HG03139 (cell line): ENCODE results near the gene GIGYF2.
"Not testable (repeated sequence)": the region's sequence is repeated elsewhere in the genome, so short reads cannot be mapped to it uniquely, and the experiment has no call there.

Experiments
- ATAC-seq: cut with Tn5 transposase; IDR thresholded peaks from one replicate; pipeline ENCODE4 v1.9.1; 2021; ENCODE audit not compliant: unreplicated experiment

Gene GIGYF2

GRCh38 chr2:232810444-232810843, 113.3 kb downstream of the GIGYF2 start:
- ATAC-seq, result no peak

DNA sequence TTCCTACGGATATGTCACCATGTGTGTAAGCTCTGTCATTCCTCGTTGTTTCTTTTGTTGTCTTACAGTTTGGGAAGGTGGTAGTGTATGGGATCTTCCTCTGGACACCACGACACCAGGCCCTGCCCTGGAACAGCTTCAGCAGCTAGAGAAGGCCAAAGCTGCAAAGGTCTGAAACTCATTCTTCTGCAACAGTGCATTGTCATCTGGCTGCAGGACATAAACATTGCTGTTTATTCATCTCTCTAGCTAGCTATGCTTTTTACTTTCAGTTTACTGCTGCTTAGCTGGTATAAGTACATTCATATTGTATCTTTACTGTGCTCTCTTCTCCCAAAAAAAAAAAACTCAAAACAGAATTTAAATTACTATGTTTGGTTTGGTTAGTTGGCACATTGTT, 118.4 kb downstream of the GIGYF2 start:
- no peak for ATAC-seq

GRCh38 chr2:232816657-232817056, 119.5 kb downstream of the GIGYF2 start:
- ATAC-seq, result no peak

DNA sequence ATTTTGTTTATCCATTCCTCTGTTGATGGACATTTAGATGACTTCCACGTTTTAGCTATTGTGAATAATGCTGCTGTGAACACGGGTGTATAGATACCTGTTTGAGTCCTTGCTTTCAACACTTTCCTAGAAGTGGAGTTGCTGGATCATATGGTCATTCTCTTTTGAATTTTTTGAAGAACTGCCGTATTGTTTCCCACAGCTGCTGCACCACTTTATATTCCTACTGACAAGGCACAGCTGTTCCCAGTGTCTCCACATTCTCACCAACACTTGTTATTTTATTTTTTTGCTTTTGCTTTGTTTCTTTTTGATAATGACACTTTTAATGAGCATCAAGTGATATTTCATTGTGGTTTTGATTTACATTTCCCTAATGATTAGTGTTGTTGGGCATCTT, 120.6 kb downstream of the GIGYF2 start:
- no peak for ATAC-seq

- no peak for ATAC-seq
Observed at GRCh38 chr2:232829988-232830387, 132.9 kb downstream of the GIGYF2 start.

- no peak for ATAC-seq
Observed at GRCh38 chr2:232831496-232831895, 134.4 kb downstream of the GIGYF2 start.

GRCh38 chr2:232833830-232834229, 136.7 kb downstream of the GIGYF2 start:
- no peak for ATAC-seq

DNA sequence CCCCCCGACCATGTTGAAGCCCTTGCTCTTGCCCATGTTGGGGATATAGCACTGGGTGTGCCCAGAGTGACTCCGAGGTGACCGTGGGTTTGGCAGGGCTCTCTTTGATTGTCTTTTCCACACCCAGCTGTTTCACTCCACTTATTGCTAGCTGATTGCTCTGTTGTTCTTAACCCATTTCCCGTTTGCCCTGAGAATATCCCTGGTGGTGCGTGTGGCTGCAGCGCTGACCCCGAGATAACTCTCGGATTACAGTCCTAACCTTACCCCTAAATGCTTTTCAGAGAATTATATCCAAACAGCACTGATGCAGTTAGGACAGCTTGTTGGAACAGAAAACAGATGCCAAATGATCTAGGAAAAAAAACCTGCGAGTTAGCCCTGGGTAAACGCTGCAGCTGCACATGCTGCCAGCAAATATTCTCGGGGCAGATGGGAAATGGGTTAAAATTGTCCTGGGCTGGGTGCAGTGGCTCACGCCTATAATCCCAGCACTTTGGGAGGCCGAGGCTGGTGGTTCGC, 138.6 kb downstream of the GIGYF2 start:
- ATAC-seq, result no peak

DNA sequence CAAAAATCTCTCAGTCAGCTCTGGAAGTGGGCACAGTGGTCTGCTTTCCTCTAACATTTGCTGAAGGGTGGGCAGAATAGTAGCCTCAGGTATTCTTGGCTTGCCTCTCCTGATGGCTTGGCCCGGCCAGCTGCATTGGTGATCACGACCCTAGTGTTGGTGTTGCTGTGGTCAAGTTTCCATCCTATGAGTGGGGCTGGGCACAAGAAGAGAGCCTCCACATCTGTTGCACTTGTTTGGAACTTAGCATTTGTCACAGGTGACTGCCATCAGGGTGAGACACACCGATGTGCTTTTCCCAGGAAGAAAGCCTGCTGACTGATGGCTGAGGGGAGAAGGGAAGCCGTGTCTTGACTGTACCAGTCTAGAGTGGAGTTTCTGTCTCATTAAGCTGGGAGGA, 139.8 kb downstream of the GIGYF2 start:
- no peak for ATAC-seq

DNA sequence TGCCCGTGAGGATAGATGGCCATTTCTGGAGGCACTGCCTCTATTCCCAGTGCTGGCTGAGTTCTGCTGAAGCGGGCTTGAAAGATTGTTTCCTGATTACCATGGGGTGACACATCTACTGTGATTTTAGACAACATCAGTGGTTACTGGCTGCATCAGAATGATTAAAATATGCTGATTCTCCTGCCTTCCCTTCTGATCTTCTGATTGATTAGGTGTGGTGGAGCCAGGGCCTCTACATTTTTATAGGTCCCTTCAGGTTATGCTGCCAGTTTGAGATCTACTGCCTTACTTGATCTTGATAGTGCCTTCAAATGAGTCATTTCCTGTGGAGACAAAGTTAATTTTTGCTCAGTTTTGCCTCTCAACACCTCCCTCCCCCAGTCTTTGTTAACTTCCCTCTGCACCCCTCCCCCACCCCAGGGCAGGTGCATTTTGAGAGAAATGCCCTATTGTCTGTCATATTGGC, 141.3 kb downstream of the GIGYF2 start:
- peak; percentile 81 for ATAC-seq

DNA sequence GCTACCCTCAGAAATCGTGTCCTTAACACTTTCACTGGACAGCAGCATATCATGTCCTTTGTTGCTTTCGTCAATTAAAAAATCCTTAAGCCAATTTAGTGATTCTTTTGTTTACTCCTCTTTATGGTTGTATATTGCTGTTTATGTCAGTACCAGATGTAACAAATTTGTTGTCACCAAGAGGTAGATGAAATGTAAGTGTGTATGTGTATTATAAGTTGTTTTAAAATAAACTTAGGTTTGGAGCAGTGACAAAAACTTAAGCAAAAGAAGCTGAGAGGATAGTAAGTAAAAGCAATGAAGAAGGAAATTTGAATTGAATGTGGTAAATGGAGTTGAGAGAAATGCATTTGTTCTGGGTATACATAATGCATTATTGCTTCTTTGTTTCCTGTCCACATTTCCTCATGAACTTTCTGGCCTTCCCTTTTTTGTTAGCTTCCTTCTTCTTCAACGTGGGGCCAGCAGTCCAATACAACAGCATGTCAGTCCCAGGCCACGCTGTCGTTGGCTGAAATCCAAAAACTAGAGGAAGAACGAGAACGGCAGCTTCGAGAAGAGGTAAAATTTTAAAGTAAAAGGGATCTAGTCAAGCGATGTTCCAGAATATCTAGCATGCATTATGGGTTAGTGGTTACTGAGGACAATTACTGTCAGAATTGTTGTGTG, 142.4 kb downstream of the GIGYF2 start:
- no peak for ATAC-seq

DNA sequence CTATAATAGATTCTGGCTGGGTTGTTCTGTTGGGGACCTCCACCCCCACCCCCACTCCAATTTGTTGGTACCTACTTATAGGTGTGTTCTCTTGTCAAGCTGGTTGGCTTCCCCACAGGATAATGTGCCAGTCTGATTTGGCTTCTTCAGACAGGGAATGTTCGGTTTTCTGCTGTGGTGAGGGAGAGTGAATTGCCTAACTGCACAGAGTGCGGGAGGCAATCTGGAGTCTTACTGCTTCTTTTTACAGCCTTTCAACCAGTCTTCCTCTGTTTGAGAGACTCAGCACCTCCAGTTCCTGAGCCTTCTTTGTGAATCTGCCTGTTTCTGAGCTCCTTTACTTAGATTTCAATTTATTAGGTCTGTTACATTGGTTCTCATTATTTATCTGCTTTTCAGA, 145.6 kb downstream of the GIGYF2 start:
- ATAC-seq, result no peak

GRCh38 chr2:232843834-232844233, 146.7 kb downstream of the GIGYF2 start:
- ATAC-seq, result no peak

GRCh38 chr2:232846055-232846454, 148.9 kb downstream of the GIGYF2 start:
- ATAC-seq, result no peak

- no peak for ATAC-seq
Observed at GRCh38 chr2:232850039-232850438, 152.9 kb downstream of the GIGYF2 start.

DNA sequence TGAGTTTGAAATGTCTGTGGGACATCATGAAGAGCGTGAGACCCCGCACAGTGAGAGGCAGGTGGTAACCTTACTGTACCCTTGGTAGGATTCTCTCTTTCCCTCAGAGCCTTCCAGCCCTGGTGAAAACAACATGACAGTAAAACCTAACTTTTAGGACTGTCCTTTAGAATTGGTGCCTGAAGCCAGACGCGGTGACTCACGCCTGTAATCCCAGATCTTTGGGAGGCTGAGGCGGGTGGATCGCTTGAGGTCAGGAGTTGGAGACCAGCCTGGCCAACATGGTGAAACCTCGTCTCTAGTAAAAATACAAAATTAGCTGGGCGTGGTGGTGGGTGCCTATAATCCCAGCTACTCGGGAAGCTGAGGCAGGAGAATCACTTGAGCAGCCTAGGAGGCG, 154.9 kb downstream of the GIGYF2 start:
- ATAC-seq, result not testable (repeated sequence)

DNA sequence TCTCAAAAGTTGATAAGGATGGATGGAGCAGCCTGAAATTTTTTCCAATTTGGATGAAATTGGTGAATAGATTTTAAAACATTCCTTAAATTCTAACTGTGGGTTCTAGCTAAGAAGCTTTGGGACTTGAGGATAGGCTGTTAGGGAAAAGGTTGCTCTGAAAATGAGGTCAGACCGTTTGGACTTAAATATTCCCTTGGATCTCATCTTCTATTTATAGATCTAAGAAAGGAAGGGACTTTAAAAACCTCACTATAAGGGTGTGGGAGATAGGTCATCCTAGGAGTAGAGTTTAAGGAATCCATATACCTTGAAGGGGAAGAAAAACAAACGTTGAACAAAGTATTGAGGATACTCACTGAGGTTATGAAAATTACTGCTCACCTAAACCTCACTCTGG, 155.5 kb downstream of the GIGYF2 start:
- ATAC-seq, result no peak

DNA sequence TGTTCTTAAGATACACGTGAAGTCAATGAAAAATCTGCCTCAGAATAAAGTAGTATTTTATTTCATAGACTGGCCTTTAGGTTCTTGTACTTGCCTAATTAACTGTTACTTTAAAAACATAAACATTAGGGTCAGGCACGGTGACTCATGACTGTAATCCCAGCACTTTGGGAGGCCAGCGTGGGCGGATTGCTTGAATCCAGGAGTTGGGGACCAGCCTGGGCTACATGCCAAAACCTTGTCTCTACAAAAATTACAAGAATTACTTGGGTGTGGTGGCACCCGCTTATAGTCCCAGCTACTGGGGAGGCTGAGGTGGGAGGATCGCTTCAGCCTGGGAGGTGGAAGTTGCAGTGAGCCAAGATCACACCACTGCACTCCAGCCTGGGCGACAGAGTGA, 157.0 kb downstream of the GIGYF2 start:
- ATAC-seq, result no peak

- no peak for ATAC-seq
Observed at GRCh38 chr2:232857158-232857563, 160.0 kb downstream of the GIGYF2 start.

DNA sequence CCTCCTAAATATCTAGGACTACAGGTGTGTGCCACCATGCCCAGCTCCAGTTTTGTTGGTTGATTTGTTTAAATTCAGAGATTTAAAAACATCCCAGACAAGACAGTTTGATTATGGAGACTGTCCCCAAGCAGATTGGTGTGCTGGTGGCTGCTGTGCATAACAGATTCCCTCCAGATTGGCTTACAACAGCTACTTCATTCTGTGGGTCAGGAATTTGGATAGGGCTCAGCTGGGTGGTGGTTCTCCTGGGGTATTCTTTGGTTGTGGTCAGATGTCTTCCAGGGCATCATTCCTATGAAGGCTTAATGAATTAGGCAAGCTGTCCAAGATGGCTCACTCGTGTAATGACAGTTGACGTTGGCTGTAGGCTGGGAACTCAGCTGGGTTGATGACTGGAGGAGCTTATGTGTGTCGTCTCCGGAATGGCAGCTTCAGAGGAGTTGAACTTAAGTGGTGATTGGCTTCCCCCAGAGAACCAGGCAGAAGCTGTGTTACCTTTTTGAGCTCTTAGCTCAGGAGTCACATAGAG, 162.3 kb downstream of the GIGYF2 start:
- no peak for ATAC-seq

DNA sequence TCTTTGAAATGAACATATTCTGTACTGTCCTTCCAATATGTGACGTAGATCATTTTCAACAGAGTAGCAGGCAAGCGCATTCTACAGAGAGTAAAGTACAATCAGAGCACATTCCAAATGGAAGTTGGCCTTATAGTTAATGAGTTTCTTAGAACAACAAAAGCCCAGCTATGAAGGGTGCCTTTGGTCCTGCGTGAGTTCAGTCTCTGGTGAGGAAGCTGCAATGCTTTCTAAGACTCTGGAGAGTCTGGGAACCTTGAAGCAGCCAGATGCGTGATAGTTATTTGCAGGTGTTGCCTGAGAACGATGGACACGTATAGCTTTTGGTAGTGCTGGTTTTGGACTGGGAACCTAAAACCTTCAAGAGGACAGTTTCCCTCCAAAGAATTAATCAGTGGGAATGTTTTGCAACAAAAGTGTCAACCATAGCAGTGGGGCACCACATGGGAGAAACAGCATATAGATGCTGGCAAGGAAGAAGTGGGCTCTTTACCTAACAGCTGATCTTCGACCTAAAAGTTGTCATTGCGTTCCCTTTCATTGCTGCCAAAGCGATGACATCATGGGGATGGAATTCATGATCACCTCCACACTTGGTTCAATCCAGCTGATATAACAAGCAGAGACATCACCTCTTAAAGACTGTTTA, 163.6 kb downstream of the GIGYF2 start:
- ATAC-seq, result no peak

- ATAC-seq, result no peak
Observed at GRCh38 chr2:232861353-232861752, 164.2 kb downstream of the GIGYF2 start.
